Heart left ventricle (tissue), 13 donors: Measurements from ENCODE around the gene TBCK.

ENCODE experiments used
- POLR2A ChIP-seq, 2 donors: fragments of 450-650 bp; IDR thresholded peaks; one replicate each; pipeline ENCODE4 v1.6.1; 2017; ENCODE audit warnings: antibody characterized with exemption in 2 of 2, mild to moderate bottlenecking in 2 of 2, moderate library complexity in 2 of 2
- TF ChIP-seq, protein P1 (sequence below), 12 donors: fragments of 200-600 bp; sonication (generic) in 4 of 12; IDR thresholded peaks; one replicate each; pipeline versions ENCODE4 v1.5.0 to v1.8.0; 2018 to 2022; ENCODE audit warnings: antibody characterized with exemption in 12 of 12, mild to moderate bottlenecking in 5 of 12
- donor health status: ischemic (EF 13 %, LVEDD 7.1; RV severe dilation, severe dysfunction).
- donor health status: DM: no; HTN: yes; CAD: no.
- donor health status: DM: no; HTN: no; CAD: no.
- donor health status: ischemic (EF 25% LVEDD 6.9; RV normal size, moderate dysfunction).
- donor health status: ischemic (EF 25% LVEDD 5.7; RV mildly dilated, moderate dysfunction).
- donor health status: ischemic (EF 35%, LVEDD 5.7; RV mildly dilated, moderate dysfunction).
- donor health status: nonischemic (EF 11% LVEDD 7.7; RV severe dilation, severe dysfunction).
- donor health status: DM: yes; HTN: yes; CAD: no.
- donor health status: PGD.
- donor health status: ischemic (EF 29% LVEDD 5.4; RV normal size, mild dysfunction).
- donor health status: nonischemic (EF 23%, LVEDD 6.1; RV moderate dilation, normal function).

DNA sequence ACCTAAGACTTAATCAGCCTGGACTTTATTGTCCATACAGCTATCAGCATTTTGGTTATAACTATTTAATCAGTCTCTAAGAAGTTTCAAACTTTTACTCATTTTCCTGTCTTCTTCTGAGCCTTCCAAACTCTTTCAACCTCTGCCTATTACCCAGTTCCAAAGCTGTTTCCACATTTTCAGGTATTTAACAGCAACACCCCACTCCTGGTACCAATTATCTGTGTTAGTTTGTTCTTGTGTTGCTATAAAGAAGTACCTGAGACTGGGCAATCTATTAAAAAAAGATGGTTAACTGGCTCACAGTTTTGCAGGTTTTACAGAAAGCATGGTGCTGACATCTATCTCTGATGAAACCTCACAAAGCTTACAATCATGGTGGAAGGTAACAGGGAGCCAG, 225.2 kb downstream of the TBCK start:
- TF ChIP-seq, protein P1, sequence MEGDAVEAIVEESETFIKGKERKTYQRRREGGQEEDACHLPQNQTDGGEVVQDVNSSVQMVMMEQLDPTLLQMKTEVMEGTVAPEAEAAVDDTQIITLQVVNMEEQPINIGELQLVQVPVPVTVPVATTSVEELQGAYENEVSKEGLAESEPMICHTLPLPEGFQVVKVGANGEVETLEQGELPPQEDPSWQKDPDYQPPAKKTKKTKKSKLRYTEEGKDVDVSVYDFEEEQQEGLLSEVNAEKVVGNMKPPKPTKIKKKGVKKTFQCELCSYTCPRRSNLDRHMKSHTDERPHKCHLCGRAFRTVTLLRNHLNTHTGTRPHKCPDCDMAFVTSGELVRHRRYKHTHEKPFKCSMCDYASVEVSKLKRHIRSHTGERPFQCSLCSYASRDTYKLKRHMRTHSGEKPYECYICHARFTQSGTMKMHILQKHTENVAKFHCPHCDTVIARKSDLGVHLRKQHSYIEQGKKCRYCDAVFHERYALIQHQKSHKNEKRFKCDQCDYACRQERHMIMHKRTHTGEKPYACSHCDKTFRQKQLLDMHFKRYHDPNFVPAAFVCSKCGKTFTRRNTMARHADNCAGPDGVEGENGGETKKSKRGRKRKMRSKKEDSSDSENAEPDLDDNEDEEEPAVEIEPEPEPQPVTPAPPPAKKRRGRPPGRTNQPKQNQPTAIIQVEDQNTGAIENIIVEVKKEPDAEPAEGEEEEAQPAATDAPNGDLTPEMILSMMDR (IDR thresholded peaks at IDR 0.05): no peak
- TF ChIP-seq POLR2A (IDR thresholded peaks at IDR 0.05): no peak
